Hematopoietic multipotent progenitor cell (in vitro differentiated cells): ENCODE measurements around the gene OR4D1. TPM values are rescaled to one million over a fixed set of nuclear protein-coding genes. Genes with fewer than 3 reads are reported as not detected.

Experiments
- DNase-seq, 3 donors: peaks; one replicate each; pipeline ENCODE4 v3.0.0-alpha.2; 2011 to 2015; ENCODE audit warnings: low read depth in 2 of 3, low spot score in 2 of 3
- total RNA-seq: library from RNA; depleted of rRNA; stranded (reverse); fragments of >200 nt; gene quantifications from one replicate; pipeline ENCODE4 v1.2.3, GENCODE V29; 2012

The OR4D1 gene
- total RNA-seq, 1 donor = 0.81 TPM

DNA sequence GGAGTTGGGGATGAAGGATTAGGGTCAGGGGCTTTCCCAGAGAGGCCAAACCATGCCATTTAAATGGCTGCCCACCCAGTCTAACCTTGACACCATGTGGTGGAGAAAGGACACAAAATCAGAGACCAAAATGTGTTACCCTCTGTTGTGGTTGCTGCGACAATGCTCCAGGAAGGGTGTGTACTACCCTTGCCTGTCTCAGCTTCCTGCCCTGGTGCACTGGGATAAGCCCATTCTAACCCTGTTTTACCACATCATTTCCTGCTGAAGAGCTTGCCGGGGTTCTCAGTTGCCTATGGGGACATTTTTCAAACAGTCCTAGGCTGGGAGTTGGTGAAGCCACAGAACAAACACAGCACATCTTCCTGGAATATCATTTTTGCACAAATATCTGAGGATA lies 4.9 kb downstream of the OR4D1 start:
- DNase-seq = peak; percentile 38 to 95 (median 87)

DNA sequence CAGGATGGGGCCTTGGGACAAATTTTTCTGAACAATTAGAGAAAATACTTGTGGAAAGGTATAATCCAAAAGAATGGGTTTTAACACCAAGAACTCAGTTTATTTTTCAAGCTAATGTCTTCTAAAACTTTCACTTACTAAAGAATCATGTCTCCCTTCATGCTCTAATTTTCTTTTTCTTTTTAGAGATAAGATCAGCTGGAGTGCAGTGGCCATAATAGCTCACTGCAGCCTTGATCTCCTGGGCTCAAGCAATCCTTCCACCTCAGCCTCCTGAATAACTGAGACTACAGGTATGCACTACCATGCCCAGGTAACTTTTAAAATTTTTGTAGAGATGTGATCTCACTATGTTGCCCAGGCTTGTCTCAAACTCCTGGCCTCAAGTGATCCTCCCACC lies 5.5 kb downstream of the OR4D1 start:
- DNase-seq = peak in 1 of 3 donors; percentile 37

DNA sequence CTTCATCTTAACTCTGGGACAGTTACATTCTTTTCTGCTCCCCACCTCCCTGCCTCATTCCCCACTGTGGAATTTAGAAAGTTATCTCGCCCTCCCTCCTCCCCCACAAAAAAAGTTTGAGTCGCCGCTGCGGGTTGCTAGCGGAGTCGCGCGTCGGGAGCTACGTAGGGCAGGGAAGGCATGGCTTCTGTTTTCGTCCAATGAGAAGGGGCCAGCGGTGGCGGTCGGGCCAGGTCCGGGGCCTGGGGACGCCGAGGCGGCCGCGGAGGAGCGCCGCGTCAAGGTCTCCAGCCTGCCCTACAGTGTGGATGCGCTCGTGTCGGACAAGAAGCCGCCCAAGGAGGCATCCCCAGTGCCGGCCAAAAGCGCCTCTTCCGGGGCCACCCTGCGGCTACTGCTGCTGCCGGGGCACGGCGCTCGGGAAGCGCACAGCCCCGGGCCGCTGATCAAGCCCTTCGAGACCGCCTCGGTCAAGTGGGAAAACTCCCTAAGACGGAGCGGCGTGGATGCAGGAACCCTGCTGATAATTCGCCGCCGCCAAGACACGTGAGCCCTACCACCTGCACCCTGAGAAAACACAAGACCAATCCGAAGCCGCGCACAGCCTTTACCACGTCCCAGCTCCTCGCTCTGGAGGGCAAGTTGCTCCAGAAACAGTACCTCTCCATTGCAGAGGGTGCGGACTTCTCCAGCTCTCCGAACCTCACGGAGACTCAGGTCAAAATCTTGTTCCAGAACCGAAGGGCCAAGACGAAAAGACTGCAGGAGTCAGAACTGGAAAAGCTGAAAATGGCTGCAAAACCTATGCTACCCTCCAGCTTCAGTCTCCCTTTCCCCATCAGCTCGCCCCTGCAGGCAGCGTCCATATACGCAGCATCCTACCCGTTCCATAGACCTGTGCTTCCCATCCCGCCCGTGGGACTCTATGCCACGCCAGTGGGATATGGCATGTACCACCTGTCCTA lies 8.9 kb downstream of the OR4D1 start:
- peak; percentile 35 to 70 (median 58) for DNase-seq

DNA sequence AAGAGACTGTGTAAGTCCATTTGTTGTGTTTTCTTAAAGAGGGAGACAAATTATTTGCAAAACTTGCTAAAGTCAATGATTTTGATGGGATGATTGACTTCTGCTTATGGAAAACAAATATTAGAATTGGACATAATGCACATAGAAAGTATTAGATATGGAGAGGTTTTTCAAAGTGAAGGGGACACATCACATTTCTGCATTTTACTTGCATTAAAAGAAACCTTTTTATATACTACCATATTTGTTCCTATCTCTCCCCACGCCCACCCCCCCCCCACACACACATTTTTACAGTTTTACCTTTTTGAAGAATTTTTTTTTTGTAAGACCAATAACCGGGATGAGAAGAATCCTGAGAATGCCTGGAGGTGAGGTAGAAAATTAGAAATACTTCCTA lies 10.0 kb downstream of the OR4D1 start:
- no peak for DNase-seq

DNA sequence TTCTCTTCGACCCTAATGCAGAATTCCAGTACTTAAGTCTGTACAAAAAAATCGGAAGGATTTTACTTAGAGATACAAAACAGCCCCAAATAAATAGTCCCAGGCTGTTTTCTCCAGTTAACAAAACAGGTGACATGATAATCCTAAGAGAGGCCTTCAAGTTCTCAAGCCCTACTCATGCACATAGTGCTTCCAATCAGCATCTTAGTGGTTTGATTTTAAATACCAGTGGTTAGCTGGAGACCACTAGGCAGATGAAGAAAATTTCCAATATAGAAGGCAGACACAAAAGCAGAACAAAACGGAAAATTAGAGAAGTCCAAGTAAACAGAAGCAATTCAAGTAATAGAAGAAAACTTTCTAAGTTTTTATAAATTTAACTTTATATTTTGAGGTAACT lies 13.4 kb downstream of the OR4D1 start:
- no peak for DNase-seq

DNA sequence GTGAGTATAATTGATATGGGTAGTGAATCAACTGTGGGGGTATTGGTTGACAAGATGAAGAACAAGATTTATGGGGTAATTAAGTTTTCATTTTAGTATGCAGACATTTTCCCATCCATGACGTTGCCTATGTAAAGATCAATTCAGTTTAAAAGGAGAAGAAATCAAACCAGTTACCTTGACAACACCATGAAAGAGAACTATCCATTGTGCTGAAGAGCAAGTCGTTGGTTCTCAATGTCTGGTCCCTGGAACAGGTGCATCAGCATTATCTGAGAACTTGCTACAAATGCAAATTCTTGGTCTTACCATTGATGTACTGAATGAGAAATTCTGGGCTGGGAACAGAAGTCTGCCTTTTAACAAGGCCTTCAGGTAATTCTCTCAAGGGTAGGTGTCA lies 17.8 kb downstream of the OR4D1 start:
- no peak for DNase-seq

DNA sequence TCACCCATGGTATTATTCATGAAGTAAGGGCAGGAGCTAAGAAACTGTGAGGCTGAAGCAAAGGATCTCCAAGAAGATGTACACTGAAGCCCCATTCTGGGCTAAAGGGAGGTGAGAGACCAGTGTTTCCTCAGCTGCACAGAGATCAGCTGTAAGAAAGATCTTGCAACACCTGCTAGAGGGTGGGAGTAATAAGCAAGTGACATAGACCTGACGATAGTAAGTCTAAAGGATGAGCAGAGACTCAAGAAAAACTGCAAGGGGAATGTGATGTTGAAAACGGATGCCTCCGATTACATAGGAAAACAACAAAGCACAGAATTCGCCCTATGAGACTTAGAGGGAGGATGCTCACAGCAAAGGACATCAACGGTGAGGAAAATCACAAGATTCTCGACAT lies 18.5 kb downstream of the OR4D1 start, which contains the start of gene OR4D2:
Gene OR4D2 (plus strand): TSS at position 301 of the 400 bp plus-strand sequence. CDS start 2,674 bp downstream, outside the sequence.
- no peak for DNase-seq

DNA sequence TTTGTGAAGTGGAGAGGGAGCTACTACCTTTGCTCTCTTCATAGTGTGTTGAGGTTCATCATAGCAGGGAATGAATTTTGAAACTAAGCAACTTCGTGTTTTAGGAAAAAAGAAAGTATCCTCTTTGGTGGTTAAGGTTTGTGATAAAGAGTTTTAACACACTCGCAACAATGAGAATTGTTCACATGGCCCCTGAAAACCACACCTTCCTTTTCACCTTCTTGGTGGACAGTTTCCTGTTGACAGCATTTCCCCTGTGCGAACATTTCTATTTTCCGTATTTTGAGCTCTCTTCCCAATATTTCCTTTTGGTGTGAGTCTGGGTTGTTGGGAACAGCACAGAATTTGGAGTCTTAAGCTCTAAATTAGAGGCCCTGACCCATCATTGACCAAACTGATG lies 22.4 kb downstream of the OR4D1 start:
- DNase-seq = no peak

DNA sequence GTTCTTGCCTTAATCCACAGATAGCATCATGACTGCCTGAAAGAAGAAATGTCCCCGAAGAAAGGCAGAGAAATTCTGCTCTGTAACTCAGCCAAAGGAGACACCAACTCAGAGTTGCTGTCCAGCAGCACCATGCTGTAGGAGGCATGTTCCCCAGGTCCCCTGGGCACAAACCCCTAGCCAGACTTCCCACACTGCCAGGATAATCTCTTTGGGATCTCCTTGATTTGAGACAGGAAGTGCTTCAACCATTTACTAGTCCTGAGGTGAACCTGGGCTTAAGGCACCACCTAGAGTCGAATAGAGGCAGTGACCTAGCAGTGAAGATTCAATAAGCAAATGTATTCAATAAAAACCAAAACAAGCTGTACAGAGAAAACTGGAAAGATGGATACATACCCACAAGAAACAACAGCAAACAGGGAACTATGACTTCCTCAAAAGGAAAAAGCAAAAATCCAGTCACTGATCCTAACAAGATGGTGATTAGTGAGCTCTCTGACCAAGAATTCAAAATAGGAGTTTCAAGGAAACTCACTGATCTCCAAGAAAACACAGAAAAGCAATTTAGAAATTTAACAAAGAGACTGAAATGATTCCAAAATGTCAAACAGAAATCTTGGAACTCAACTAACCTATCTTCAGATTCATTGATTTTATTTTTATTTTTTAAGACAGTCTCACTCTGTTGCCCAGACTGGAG lies 24.3 kb downstream of the OR4D1 start:
- peak; percentile 25 to 78 (median 49) for DNase-seq

DNA sequence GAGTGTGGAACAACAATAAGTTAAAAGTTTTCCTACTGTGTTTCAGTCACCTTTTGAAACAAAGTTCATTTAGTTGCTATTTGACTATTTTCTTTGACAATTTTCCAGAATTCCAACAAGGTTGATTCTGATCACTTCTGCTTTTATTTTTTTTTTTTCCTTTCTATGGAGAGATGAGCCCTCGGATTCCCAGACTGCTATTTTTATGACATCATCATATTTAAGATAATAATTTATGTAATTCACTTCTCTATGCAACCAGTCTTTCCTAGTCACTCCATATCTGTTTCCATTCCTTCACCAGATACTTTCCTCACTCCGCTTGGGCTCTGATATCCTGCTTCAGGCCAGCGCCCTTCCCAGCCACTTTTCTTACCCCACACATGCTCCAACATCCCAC lies 26.7 kb downstream of the OR4D1 start:
- DNase-seq = no peak

DNA sequence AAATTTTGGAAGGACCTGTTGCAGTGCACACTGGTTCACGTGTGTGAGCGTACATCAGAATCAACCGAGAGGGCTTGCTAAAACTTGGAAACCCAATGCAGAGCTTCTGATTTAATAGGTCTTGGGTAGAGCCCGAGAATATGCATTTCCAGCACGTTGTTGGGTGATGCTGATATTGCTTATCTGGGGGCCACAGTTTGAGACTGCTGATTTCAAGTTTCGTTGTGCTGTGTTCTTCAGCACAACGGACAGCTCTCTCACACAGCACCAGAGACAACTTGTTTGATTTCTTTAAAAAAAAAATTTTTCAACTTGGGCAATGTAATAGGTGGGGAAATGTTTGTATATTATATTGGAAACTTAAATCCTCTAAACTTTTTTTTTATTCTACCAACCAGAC lies 28.0 kb downstream of the OR4D1 start:
- DNase-seq = peak in 2 of 3 donors; percentile 21 to 53

DNA sequence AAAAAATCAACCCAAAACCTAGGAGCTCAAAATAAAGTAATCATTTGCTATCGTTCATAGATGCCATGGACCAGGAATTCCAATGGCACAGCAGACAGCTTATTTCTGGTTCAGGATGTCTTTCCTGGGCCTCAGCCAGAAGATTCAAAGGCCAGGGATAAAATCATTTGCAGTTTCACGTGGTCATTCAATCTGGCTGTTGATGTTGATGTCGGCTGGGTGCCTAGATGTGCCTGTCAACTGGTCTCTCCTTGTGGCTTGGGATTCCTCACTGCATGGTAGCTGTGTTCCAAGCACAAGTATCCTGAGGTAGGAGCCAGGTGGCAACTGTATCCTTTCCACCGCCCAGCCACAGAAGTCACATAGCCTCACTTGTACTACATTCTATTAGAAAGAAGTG lies 33.6 kb downstream of the OR4D1 start:
- DNase-seq = no peak

DNA sequence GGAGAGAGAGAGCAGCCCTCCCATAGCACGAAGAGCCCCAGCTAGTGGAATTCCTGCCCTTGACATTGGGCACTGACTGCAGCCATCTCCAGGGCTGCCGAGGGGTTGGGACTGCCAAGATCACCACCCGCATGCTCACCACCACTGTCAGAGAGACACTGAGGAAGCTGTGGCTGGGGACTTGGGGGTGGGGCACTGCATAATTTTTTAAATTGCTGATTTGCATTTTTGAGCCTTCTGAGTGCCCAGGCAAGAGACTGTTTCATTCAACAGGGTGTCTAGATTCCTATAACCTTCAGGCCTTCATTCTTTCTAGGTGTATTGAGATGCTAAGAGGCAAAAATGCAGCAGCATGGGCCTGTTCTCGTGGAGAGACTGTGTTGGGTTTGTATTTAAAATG lies 35.3 kb downstream of the OR4D1 start:
- DNase-seq = no peak

DNA sequence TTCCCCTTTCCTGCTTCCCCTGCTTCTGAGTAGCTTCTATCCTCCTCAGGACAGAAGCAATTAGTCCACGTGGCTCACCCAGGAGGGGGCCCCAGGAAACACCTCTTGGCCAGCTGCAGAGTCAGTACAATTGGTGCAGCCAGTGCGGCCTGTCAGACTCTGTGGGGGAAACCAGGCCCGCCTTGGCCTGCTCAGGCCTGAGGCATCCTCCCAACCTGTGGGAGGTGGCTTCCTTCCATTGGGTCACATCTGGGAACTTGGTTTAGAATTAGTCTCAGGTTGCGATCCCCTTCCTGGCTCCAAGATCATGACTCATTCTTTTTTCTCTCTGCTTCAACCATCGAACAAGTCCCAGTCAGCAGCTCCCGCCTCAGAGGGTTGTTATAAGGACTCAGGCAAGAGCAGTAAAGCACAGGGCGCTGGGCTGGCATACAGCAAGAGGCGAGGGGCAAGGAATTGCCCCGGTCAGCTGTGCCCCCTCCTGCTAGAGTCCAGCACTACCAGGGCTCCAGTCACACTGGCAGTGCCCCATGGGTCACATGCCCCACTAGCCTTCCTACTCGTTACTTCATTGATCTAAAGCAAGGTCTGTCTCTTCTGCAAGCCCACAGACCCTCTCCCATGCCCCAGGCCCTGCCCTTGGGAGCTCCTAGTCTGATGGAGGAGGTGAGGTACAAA lies 36.3 kb downstream of the OR4D1 start:
- DNase-seq = peak in 1 of 3 donors; percentile 7

DNA sequence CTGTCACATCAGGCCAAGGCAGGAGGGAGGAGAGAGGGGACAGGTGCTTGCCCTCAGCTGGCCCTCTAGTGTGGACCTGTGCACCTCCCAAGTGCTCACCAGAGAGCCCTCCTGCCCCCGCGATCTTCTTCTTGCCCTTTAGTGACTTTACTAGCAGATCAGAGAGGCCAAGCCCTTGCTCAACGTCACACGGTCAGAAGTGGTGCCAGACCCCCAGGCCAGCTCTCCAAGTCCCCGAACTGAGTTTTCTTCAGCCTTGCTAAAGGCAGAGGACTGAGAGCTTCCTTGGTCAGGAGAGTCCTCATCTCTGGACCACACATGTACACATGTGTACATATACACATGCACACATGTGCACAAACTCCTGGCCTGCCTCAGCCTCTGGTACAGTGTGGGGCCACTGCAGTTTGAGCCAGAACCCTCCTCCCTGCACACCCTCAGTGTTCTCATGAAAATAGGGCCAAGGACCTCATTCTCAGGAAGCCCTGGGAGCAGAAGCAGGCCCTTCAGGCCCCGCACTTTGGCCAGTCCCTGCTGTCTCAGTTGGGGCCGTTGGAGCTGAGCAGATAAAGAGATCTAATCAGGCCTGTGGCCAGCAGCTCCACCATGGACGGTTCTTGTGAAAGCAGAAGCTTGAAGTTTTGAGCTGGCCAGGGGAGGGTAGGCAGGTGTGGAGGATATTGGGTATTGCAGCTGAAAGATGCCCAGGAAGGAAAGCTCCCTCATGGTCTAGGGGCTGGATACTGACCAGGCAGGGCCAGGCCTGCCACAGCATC lies 37.0 kb downstream of the OR4D1 start:
- DNase-seq = peak in 1 of 3 donors; percentile 6

DNA sequence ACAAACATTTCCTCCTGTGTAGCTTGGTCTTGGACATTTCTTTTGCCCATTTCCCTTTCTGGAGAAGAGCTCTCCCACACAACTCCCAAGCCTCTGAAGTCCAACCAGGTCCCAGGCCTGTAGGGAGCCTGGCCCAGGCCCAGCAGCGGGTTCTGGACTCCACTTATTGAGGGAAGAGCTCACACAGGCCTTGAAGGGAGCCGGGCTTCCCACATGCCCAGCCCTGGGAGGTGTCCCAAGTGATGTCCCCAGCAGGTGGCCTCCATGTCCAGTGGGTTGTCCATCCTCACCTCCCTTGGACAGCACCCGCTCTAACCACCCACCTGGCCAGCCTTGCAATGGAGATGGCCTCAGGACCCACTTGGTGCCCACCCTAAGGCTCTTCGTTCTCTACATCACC lies 38.4 kb downstream of the OR4D1 start:
- no peak for DNase-seq

DNA sequence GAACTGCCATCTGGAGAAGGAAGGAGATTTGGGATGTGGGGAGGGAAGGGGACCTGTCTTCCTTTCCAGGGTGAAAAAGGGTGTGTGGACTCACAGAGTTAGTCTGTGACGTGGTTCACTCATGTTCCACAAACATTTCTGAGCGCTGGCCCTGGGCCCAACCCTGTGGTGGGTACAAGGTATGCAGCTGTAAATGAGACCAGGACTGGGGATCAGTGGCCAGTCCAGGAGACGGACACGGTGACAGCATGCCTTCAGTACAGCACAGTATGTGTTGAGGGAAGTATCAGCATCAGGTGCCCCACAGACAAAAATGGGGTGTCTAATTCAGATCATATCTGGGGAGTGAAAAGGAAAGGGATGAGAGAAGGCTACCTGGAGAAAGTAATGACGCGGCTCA lies 38.9 kb downstream of the OR4D1 start:
- DNase-seq = no peak

DNA sequence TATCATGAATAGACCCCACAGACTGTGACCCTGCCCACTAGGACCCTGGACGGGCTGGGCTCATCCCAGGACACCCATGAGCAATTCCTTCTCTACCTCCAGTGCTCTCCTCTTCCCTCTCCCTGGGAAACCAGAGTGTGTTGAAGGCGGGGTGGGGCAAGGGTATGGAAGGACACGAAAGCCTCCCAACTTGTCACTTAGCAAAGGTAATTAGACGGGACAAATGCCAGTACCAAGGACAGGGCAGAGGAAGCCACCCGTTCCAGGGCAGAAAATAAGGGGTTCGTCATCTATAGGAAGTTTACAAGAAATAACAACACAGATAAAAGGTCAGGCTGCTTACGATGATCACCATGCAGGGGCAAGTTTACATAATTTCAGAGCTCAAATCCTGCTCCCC lies 39.5 kb downstream of the OR4D1 start:
- no peak for DNase-seq

DNA sequence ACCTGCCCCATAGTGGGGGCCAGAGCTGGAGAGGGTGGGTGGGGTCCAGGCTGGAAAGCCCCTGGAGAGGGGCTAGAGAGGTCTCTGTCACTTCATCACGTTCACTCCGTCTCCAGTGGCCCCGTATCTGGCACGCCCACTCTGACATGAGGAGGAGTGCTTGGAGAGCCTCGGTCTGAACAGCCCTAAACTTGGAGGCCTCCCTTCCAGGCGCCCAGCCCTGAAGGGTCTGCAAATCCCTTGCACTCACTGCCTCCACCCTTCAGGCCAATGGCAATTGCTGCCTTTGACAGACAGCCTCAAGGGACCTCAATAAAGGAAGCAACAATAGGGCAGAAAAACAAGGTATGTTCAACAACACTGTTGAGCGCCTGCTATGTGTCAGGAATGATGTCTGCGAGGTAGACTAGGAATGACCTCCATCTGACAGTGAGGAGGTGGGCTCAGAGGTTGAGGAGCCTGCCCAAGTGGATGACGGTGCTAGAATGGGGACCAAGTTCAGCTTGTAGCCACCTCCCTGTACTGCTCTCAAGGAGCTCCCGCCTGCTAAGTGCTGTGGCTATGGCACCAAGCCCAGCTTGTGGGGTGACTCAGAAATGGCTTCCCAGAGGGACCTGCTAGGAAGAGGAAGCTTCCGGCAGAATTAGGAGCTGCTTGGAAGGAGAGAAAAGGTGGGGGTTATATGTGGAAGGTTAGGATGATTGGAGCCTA lies 41.4 kb downstream of the OR4D1 start:
- DNase-seq = peak in 2 of 3 donors; percentile 30 to 58
